ENCODE results near the gene ICOSLG.

Gene ICOSLG

DNA sequence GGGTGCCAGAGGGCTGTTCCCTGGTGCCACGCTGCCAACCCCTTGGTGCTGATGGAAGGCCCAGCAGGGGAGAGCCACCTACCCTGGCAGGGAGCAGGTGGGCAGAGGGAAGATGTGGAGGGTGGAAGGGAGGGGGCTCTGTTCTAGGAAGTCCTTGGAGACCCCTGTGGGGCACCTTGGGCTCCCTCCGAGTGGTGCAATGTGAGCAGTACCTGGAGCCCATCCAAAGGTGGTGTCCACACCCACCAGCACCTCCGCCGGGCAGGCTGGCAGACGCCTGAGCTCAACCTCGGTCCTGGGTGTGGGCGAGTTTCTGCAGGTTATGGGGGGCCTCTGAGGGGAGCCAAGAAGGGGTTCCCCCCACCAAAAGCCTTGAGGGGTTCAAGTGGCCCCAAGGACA is 32.3 kb upstream of the ICOSLG start:
- H4K20me1 ChIP-seq (ENCODE audit: insufficient read depth, low read length) = no peaks in the 10 kb centered on the region
- no peak overlapping the region for H3K4me2 ChIP-seq (ENCODE audit: low read length)
- H3K27me3 ChIP-seq (ENCODE audit: low read depth, low read length) = no peaks in the 10 kb centered on the region
- no peak overlapping the region for H3K9ac ChIP-seq (ENCODE audit: low read length)
- H3K27ac ChIP-seq (ENCODE audit: low read length) = no peak overlapping the region
- H3K4me3 ChIP-seq (ENCODE audit: low read length) = no peak overlapping the region
- no peak for TF ChIP-seq EZH2phosphoT487 (IDR thresholded peaks at IDR 0.05; ENCODE audit: low read depth)
- TF ChIP-seq, protein P1, sequence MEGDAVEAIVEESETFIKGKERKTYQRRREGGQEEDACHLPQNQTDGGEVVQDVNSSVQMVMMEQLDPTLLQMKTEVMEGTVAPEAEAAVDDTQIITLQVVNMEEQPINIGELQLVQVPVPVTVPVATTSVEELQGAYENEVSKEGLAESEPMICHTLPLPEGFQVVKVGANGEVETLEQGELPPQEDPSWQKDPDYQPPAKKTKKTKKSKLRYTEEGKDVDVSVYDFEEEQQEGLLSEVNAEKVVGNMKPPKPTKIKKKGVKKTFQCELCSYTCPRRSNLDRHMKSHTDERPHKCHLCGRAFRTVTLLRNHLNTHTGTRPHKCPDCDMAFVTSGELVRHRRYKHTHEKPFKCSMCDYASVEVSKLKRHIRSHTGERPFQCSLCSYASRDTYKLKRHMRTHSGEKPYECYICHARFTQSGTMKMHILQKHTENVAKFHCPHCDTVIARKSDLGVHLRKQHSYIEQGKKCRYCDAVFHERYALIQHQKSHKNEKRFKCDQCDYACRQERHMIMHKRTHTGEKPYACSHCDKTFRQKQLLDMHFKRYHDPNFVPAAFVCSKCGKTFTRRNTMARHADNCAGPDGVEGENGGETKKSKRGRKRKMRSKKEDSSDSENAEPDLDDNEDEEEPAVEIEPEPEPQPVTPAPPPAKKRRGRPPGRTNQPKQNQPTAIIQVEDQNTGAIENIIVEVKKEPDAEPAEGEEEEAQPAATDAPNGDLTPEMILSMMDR (IDR thresholded peaks at IDR 0.05; ENCODE audit: low read depth, low read length) = no peak
- no peaks in the 10 kb centered on the region for H3K9me3 ChIP-seq (ENCODE audit: insufficient read depth, low read length)
- H3K4me1 ChIP-seq (ENCODE audit: low read length) = peaks cover 2% of the 10 kb centered on the region
- no peaks in the 10 kb centered on the region for H3K36me3 ChIP-seq (replicated peaks; ENCODE audit: low read depth, low read length)
- H3K79me2 ChIP-seq (ENCODE audit: low read length) = no peaks in the 10 kb centered on the region
- H2AFZ ChIP-seq (ENCODE audit: low read depth, low read length) = no peak overlapping the region

DNA sequence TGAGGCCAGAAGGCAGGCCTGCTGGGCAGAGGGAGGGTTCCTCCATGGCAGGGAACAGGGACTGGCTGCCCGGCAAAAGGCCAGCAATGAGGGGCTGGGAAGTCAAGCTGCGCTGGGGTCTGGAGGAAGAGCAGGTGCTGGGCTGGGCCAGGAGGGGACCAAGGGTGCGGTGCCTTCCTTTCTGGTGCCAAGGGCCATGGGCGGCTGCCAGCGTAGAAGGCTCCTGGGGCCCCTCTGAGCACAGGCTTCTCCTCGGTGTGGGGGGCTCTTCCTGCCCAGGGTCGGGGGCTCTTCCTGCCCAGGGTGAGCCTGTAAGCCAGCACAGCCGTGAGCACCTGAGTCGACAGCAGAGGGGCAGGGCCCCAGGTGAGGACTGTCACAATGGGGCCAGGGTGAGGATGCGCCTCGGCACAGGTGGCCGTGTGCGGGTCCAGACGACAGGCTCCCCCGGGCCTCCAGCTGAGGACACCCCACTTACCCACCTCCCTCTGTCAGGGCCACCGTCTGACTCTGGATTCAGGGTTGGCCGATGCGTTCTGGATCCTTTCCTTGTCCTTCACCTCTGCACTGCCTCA is 31.6 kb upstream of the ICOSLG start:
- H3K36me3 ChIP-seq (replicated peaks; ENCODE audit: low read depth, low read length) = no peaks in the 10 kb centered on the region
- no peaks in the 10 kb centered on the region for H3K27me3 ChIP-seq (ENCODE audit: low read depth, low read length)
- H3K9ac ChIP-seq (ENCODE audit: low read length) = no peak overlapping the region
- H3K79me2 ChIP-seq (ENCODE audit: low read length) = no peaks in the 10 kb centered on the region
- no peaks in the 10 kb centered on the region for H4K20me1 ChIP-seq (ENCODE audit: insufficient read depth, low read length)
- H3K4me2 ChIP-seq (ENCODE audit: low read length) = no peak overlapping the region
- H3K4me3 ChIP-seq (ENCODE audit: low read length) = no peak overlapping the region
- H2AFZ ChIP-seq (ENCODE audit: low read depth, low read length) = no peak overlapping the region
- no peaks in the 10 kb centered on the region for H3K9me3 ChIP-seq (ENCODE audit: insufficient read depth, low read length)
- no peak overlapping the region for H3K27ac ChIP-seq (ENCODE audit: low read length)
- no peak for TF ChIP-seq EZH2phosphoT487 (IDR thresholded peaks at IDR 0.05; ENCODE audit: low read depth)
- TF ChIP-seq, protein P1 (IDR thresholded peaks at IDR 0.05; ENCODE audit: low read depth, low read length) = no peak
- peaks cover 8% of the 10 kb centered on the region for H3K4me1 ChIP-seq (ENCODE audit: low read length)

DNA sequence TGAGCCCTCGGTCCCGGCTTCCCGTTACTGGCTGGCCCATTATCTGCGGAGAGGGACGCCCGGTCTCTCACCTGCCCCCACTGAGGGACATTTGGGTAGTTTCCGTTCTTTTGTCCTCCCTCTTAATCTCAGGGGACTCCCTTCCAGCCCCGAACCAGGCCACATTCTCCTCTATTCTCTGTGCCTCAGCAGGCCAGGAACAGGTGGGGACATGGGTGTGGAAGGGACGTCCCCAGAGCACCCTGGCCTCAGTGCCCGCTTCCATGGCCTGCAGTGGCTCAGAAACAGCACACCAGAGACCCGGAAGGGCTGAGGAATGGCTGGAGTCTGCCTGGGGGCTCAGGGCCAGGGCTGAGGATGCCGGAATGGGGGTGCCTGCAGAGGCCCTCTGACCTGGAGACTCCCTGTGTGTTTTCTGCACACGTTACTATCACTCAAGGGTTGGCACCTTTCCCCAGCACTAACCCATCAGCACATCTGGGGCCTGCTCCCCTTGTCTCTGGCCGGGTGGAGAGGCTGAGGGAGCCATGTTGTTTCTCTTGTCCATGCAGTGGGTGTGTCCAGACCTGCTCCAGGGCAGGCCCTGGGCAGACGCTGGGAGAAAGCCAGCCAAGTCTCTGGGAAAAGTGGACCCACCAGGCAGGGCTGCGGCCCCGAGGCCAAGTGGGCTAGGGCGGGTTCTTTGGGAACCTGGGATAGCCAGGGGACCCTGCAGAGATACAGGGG is 31.0 kb upstream of the ICOSLG start:
- Histone ChIP-seq H3K27me3 (ENCODE audit: low read depth, low read length) (no peaks in the 10 kb centered on the region), H3K79me2 (ENCODE audit: low read length) (no peaks in the 10 kb centered on the region), H2AFZ (ENCODE audit: low read depth, low read length) (no peak overlapping the region; the same call in 1 of the 2 replicates), H3K9me3 (ENCODE audit: insufficient read depth, low read length) (no peaks in the 10 kb centered on the region), H3K4me3 (ENCODE audit: low read length) (no peak overlapping the region), H4K20me1 (ENCODE audit: insufficient read depth, low read length) (no peaks in the 10 kb centered on the region), H3K9ac (ENCODE audit: low read length) (no peak overlapping the region), H3K4me1 (ENCODE audit: low read length) (peaks cover 15% of the 10 kb centered on the region), H3K4me2 (ENCODE audit: low read length) (no peak overlapping the region), H3K36me3 (replicated peaks; ENCODE audit: low read depth, low read length) (no peaks in the 10 kb centered on the region), H3K27ac (ENCODE audit: low read length) (no peak overlapping the region)
- TF ChIP-seq, protein P1 (IDR thresholded peaks at IDR 0.05; ENCODE audit: low read depth, low read length) = no peak
- TF ChIP-seq EZH2phosphoT487 (IDR thresholded peaks at IDR 0.05; ENCODE audit: low read depth) = no peak

DNA sequence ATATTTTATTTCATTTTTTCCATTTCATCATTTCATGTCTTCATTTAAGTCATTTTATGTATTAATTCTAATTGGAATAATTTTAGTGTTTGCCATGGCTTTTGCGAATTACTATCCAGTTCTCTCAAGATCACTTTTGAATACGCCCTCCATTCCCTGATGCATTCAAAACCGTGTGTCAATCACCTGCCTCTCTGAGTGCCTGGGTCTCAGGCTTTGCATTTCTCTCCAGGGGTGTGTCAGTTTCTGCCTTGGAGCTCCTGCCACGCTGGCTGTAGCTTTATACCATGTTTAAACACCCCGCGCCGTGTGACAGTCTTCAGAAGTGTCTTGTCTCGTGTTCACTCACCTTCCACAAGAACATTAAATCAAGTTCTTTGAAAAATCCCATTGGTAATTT is 28.3 kb upstream of the ICOSLG start:
- Histone ChIP-seq H3K79me2 (ENCODE audit: low read length) (no peaks in the 10 kb centered on the region), H3K27me3 (ENCODE audit: low read depth, low read length) (no peaks in the 10 kb centered on the region), H3K4me2 (ENCODE audit: low read length) (no peak overlapping the region), H3K27ac (ENCODE audit: low read length) (no peak overlapping the region), H3K9me3 (ENCODE audit: insufficient read depth, low read length) (no peaks in the 10 kb centered on the region), H3K4me1 (ENCODE audit: low read length) (peaks cover 24% of the 10 kb centered on the region), H4K20me1 (ENCODE audit: insufficient read depth, low read length) (no peaks in the 10 kb centered on the region), H2AFZ (ENCODE audit: low read depth, low read length) (no peak overlapping the region), H3K4me3 (ENCODE audit: low read length) (no peak overlapping the region), H3K36me3 (replicated peaks; ENCODE audit: low read depth, low read length) (no peaks in the 10 kb centered on the region), H3K9ac (ENCODE audit: low read length) (no peak overlapping the region)
- no peak for TF ChIP-seq EZH2phosphoT487 (IDR thresholded peaks at IDR 0.05; ENCODE audit: low read depth)
- TF ChIP-seq, protein P1 (IDR thresholded peaks at IDR 0.05; ENCODE audit: low read depth, low read length) = no peak

All from OCI-LY3 (cell line).